ENCODE results near the gene NKD1. TPM values are rescaled to one million over a fixed set of nuclear protein-coding genes. Genes with fewer than 3 reads are reported as not detected.
A peak's percentile ranks its signal among the peaks of the same experiment; 100 is the strongest.

The NKD1 gene
- polyA plus RNA-seq, 3 donors = 0.01 TPM; not detected in 2

DNA sequence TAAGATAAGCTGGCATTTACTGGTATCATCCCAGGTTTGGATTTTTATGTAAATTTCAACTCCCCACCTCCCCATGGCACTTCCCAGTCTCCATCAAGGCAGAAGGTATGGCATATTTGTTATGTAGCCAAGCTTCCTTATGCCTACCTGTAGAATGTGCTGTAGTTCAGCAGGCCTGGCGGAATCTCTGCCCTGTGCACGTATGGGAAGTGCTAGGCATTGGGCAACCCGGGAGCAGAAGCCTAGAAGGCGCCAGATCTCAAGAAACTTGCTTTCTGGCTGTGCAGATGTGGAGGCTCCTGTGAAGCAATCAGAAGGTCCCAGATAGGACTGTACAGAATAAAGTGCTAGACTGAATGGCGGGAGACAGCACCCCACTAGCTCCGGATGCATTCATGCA, 68.2 kb downstream of the NKD1 start:
- Histone ChIP-seq H3K4me1 (ENCODE audit: control insufficient read depth in 1 of 2, insufficient read depth in 2 of 2, low read length in 2 of 2) (peaks cover 21 to 27% of the 10 kb centered on the region in 2 donors), H3K79me2 (ENCODE audit: insufficient read depth, low read length) (no peaks in the 10 kb centered on the region), H3K27me3 (ENCODE audit: control insufficient read depth in 2 of 2, insufficient read depth in 2 of 2, low read length in 2 of 2) (no peaks in the 10 kb centered on the region), H3K4me3 (replicated peaks in 1 of 3; ENCODE audit: low read depth in 2 of 3, low read length in 3 of 3) (no peak overlapping the region), H4K20me1 (ENCODE audit: insufficient read depth, low read length) (no peaks in the 10 kb centered on the region), H3K4me2 (replicated peaks; ENCODE audit: extremely low read depth, low read length, poor library complexity, severe bottlenecking) (no peak overlapping the region), H2AFZ (ENCODE audit: insufficient read depth, low read depth, low read length, poor library complexity, severe bottlenecking) (no peak overlapping the region), H3K9me3 (replicated peaks in 1 of 2; ENCODE audit: control insufficient read depth in 1 of 2, insufficient read depth in 1 of 2, low read length in 2 of 2) (no peaks in the 10 kb centered on the region), H3K27ac (ENCODE audit: low read depth in 1 of 2, low read length in 2 of 2) (no peak overlapping the region), H3K9ac (ENCODE audit: insufficient read depth, low read length, poor library complexity, severe bottlenecking) (no peak overlapping the region), H3K36me3 (replicated peaks in 1 of 2; ENCODE audit: control insufficient read depth in 1 of 2, insufficient read depth in 2 of 2, low read length in 2 of 2) (no peaks in the 10 kb centered on the region)
- 50% methylated on average over 4 of the region's 6 CpGs for WGBS (ENCODE audit: insufficient coverage)
- peaks cover 0 to 3% (median 0%) of the 10 kb centered on the region in 7 donors for H3K9me3 Mint-ChIP-seq
- H3K27ac Mint-ChIP-seq = no peak overlapping the region
- DNase-seq = no peak
- H3K4me1 Mint-ChIP-seq = peaks cover 34% of the 10 kb centered on the region
- peaks cover 0 to 7% of the 10 kb centered on the region in 2 donors for H3K36me3 Mint-ChIP-seq
- no peak overlapping the region for H3K4me3 Mint-ChIP-seq
- intact Hi-C loops (cut with micrococcal nuclease) = no loop called here
- TF ChIP-seq, protein P1, sequence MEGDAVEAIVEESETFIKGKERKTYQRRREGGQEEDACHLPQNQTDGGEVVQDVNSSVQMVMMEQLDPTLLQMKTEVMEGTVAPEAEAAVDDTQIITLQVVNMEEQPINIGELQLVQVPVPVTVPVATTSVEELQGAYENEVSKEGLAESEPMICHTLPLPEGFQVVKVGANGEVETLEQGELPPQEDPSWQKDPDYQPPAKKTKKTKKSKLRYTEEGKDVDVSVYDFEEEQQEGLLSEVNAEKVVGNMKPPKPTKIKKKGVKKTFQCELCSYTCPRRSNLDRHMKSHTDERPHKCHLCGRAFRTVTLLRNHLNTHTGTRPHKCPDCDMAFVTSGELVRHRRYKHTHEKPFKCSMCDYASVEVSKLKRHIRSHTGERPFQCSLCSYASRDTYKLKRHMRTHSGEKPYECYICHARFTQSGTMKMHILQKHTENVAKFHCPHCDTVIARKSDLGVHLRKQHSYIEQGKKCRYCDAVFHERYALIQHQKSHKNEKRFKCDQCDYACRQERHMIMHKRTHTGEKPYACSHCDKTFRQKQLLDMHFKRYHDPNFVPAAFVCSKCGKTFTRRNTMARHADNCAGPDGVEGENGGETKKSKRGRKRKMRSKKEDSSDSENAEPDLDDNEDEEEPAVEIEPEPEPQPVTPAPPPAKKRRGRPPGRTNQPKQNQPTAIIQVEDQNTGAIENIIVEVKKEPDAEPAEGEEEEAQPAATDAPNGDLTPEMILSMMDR (IDR thresholded peaks at IDR 0.05) = no peak
- H3K27me3 Mint-ChIP-seq (ENCODE audit: low read depth in 3 of 3) = peaks cover 0 to 8% (median 4%) of the 10 kb centered on the region in 3 donors

GRCh38 chr16:50616883-50617645, 68.9 kb downstream of the NKD1 start:
- Histone ChIP-seq H3K4me3 (replicated peaks in 1 of 3; ENCODE audit: low read depth in 2 of 3, low read length in 3 of 3) (no peak overlapping the region), H3K9me3 (replicated peaks in 1 of 2; ENCODE audit: control insufficient read depth in 1 of 2, insufficient read depth in 1 of 2, low read length in 2 of 2) (no peaks in the 10 kb centered on the region), H4K20me1 (ENCODE audit: insufficient read depth, low read length) (no peaks in the 10 kb centered on the region), H3K36me3 (replicated peaks in 1 of 2; ENCODE audit: control insufficient read depth in 1 of 2, insufficient read depth in 2 of 2, low read length in 2 of 2) (no peaks in the 10 kb centered on the region), H2AFZ (ENCODE audit: insufficient read depth, low read depth, low read length, poor library complexity, severe bottlenecking) (no peak overlapping the region), H3K9ac (ENCODE audit: insufficient read depth, low read length, poor library complexity, severe bottlenecking) (no peak overlapping the region), H3K27ac (ENCODE audit: low read depth in 1 of 2, low read length in 2 of 2) (no peak overlapping the region), H3K27me3 (ENCODE audit: control insufficient read depth in 2 of 2, insufficient read depth in 2 of 2, low read length in 2 of 2) (no peaks in the 10 kb centered on the region), H3K4me1 (ENCODE audit: control insufficient read depth in 1 of 2, insufficient read depth in 2 of 2, low read length in 2 of 2) (peaks cover 14 to 20% of the 10 kb centered on the region in 2 donors), H3K79me2 (ENCODE audit: insufficient read depth, low read length) (no peaks in the 10 kb centered on the region), H3K4me2 (replicated peaks; ENCODE audit: extremely low read depth, low read length, poor library complexity, severe bottlenecking) (no peak overlapping the region)
- Mint-ChIP-seq H3K4me3 (no peak overlapping the region), H3K27ac (peak overlapping the region in 3 of 7 donors; percentile 2 to 9 (median 6)), H3K27me3 (ENCODE audit: low read depth in 3 of 3) (peaks cover 0 to 8% (median 4%) of the 10 kb centered on the region in 3 donors), H3K36me3 (peaks cover 0 to 7% of the 10 kb centered on the region in 2 donors), H3K4me1 (peaks cover 28% of the 10 kb centered on the region), H3K9me3 (peaks cover 0 to 3% (median 0%) of the 10 kb centered on the region in 7 donors)
- intact Hi-C loops (cut with micrococcal nuclease) = no loop called here
- TF ChIP-seq, protein P1 (IDR thresholded peaks at IDR 0.05) = no peak
- DNase-seq = no peak
- 88% methylated on average over 3 of the region's 11 CpGs for WGBS (ENCODE audit: insufficient coverage)
